NB4 (cell line): Measurements from ENCODE around the gene DNAH17.

Source experiments
- DNase-seq: peaks from one replicate; pipeline ENCODE4 v3.0.0; 2010; ENCODE audit warnings: low read depth
- H3K4me3 ChIP-seq: one replicate; pipeline ENCODE4 v1.5.1; 2011; ENCODE audit warnings: mild to moderate bottlenecking, low read depth, low read length, moderate library complexity
- CTCF ChIP-seq: IDR thresholded peaks from one replicate; pipeline ENCODE4 v1.5.1; 2012; ENCODE audit warnings: low read depth, low read length
- MAX ChIP-seq: IDR thresholded peaks from 2 replicates; pipeline ENCODE4 v1.6.1; 2011; ENCODE audit warnings: low read depth, low read length
- MYC ChIP-seq: IDR thresholded peaks from 2 replicates; pipeline ENCODE4 v1.6.1; 2011; ENCODE audit warnings: low read depth, low read length
- POLR2A ChIP-seq: IDR thresholded peaks from 2 replicates; pipeline ENCODE4 v1.6.1; 2011; ENCODE audit warnings: mild to moderate bottlenecking; ENCODE audit not compliant: insufficient read length; ENCODE audit errors: extremely low read depth

The DNAH17 gene

DNA sequence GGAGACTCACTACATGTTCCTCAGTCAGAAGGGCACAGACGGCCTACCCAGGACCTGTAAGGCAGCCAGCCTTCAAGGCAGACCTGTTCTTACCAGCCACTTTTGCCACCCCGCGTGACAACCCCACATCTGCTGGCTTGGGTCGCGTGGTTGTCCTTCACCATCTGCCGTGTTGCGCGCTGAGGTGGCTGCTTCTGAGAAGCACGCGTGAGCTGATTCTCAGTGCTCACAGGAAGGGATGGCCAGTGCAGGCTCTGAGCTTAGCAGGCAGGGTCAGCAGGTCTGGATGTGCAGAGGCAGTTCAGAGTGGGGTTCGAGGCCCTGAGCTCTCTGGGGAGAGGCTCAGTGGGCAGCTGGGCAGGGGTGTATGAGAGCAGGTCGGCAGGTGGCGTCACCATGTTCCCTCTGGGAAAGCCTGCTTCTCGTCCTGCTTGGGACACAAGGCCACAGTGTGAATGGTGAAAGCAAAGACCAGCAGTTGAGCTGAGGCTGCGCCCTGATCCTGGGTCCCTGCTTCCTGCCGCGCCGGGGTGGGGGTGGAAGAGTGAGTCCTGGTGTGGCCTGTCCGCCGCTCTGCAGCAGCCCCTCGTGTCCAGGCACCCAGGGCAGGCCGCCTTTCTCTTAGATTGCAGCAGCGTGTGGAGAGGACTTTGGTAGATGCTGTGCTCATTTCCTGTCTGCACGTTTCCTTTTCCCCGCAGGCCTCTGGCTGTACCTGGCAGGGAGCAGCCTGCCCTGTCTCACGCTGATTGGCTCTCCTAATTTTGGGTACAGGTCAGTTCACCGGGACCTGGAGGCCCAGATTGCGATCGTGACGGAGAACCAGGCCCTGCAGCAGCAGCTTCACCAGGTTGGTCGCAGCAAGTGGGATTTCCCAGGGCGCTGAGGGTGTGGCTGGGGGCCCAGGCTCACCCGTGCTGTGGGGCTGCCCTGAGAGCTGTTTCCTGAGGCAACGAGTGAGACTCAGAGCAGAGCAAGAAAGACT is 162.7 kb downstream of the DNAH17 start:
- no peak for DNase-seq
- no peak overlapping the region for H3K4me3 ChIP-seq
- TF ChIP-seq POLR2A, result no peak
- TF ChIP-seq CTCF, result no peak
- no peak for TF ChIP-seq MYC
- no peak for TF ChIP-seq MAX

GRCh38 chr17:78412403-78412802 is 164.8 kb downstream of the DNAH17 start:
- DNase-seq, result peak; percentile 48
- H3K4me3 ChIP-seq, result no peak overlapping the region
- TF ChIP-seq MAX, result no peak
- peak; percentile 46 for TF ChIP-seq CTCF
- TF ChIP-seq POLR2A, result no peak

- TF ChIP-seq CTCF (no peak), MAX (no peak), MYC (no peak)
- no peak for DNase-seq
- no peak overlapping the region for H3K4me3 ChIP-seq
Measured at GRCh38 chr17:78411241-78411857, 165.8 kb downstream of the DNAH17 start.

DNA sequence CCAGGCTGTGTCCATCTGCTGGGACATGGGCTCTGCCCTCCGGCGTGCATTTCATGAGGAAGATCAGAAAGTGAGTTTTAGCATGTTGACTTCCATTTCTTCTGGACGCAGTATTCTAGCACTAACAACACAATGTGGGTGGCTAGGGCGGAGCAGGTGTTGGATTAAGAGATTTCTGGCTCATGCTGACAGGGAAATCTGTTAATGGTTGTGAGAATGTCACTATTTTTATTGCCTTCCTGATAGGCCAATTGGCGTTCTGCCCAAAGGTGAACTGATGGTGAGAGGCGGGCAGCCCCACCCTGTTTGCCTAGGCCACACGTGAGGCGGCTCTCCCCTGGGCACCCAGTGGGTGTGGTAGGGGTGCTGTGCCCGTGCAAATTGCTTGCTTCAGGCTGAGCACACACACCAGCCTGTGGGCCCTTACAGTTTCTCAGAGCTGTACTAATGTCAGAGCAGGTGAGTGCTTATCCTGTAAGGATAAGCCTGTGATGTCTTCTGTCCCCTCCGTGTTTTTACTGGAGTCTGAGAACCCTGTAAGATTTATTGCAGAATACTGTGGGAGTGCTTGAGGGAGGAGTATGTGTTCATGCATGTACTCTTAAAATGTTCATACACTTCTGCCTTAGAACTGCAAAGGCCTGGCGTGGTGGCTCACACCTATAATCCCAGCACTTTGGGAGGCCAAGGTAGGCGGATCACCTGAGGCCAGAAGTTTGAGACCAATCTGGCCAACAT is 167.8 kb downstream of the DNAH17 start:
- TF ChIP-seq CTCF, result no peak
- no peak for TF ChIP-seq POLR2A
- TF ChIP-seq MYC, result no peak
- no peak for TF ChIP-seq MAX
- DNase-seq, result no peak
- H3K4me3 ChIP-seq, result no peak overlapping the region

DNA sequence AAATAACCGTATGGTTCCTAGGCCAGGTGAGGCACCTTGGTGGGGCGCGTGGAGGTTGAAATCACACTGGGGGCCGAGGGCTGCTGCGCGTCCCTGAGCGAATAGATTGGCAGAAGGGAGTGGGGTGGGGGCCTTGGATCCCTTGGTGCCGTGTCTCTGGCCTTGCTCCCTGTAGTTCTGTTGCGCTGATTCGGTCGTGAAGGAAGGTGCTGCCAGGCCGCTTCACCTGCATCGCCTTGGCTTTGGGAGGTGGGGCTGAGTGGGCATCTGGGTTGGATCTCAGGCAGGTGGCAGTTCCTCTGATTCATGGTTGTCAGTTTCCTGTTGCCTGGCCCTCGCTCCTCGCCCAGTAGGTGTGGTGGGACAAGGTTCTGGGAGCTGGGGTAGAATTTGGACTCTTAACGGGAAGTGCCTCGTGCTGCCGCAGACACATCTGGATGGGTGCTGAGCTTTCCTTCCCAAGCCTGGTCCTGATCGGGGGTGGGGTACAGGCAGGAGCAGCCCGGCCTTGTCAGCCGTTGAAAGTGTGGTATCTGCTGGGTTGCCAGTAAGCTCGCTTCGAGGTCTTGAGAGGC is 168.6 kb downstream of the DNAH17 start:
- no peak for DNase-seq
- no peak for TF ChIP-seq CTCF
- TF ChIP-seq MAX, result no peak
- no peak for TF ChIP-seq MYC
- no peak for TF ChIP-seq POLR2A
- H3K4me3 ChIP-seq, result no peak overlapping the region
